ENCODE measurements around the gene VPS33A.

The VPS33A gene

GRCh38 chr12:122184517-122184916 lies 81.8 kb downstream of the VPS33A start:
- DNase-seq (ENCODE audit: low spot score in 2 of 2) = no peak
- H3K27me3 Mint-ChIP-seq = no peaks in the 10 kb centered on the region
- H3K4me3 Mint-ChIP-seq = peak overlapping the region; percentile 77
- ATAC-seq (replicated peaks; ENCODE audit: extremely low read depth, poor library complexity, severe bottlenecking) = no peak
- H3K36me3 Mint-ChIP-seq (ENCODE audit: insufficient read depth) = peaks cover 4% of the 10 kb centered on the region
- no peaks in the 10 kb centered on the region for H3K9me3 Mint-ChIP-seq
- peaks cover 5% of the 10 kb centered on the region for H3K4me1 Mint-ChIP-seq
- H3K27ac Mint-ChIP-seq (ENCODE audit: low read depth) = peak overlapping the region; percentile 64

GRCh38 chr12:122183588-122183940 lies 82.7 kb downstream of the VPS33A start:
- H3K4me1 Mint-ChIP-seq = peaks cover 5% of the 10 kb centered on the region
- no peaks in the 10 kb centered on the region for H3K9me3 Mint-ChIP-seq
- H3K4me3 Mint-ChIP-seq = peak overlapping the region; percentile 77
- peaks cover 4% of the 10 kb centered on the region for H3K36me3 Mint-ChIP-seq (ENCODE audit: insufficient read depth)
- no peaks in the 10 kb centered on the region for H3K27me3 Mint-ChIP-seq
- DNase-seq (ENCODE audit: low spot score in 2 of 2) (no peak), ATAC-seq (replicated peaks; ENCODE audit: extremely low read depth, poor library complexity, severe bottlenecking) (no peak)
- peak overlapping the region; percentile 64 for H3K27ac Mint-ChIP-seq (ENCODE audit: low read depth)

- peaks cover 4% of the 10 kb centered on the region for H3K36me3 Mint-ChIP-seq (ENCODE audit: insufficient read depth)
- DNase-seq (ENCODE audit: low spot score in 2 of 2) = no peak
- ATAC-seq (replicated peaks; ENCODE audit: extremely low read depth, poor library complexity, severe bottlenecking) = peak; percentile 79
- H3K27ac Mint-ChIP-seq (ENCODE audit: low read depth) = peak within 1 kb of the TSS; percentile 64
- H3K4me3 Mint-ChIP-seq = peak within 1 kb of the TSS; percentile 77
- no peaks in the 10 kb centered on the region for H3K9me3 Mint-ChIP-seq
- H3K27me3 Mint-ChIP-seq = no peaks in the 10 kb centered on the region
- H3K4me1 Mint-ChIP-seq = peaks cover 5% of the 10 kb centered on the region
Measured at GRCh38 chr12:122182887-122183587, 83.3 kb downstream of the VPS33A start, which contains the start of gene LRRC43. Gene LRRC43 (plus strand): TSS chr12:122183123. CDS start chr12:122183145, 22 bp downstream.
